AG09309 (cell line): ENCODE measurements around the gene PCLAF.
"Not testable (repeated sequence)": the region's sequence is repeated elsewhere in the genome, so short reads cannot be mapped to it uniquely, and the experiment has no call there.

ENCODE experiments used
- DNase-seq: peaks from one replicate; pipeline ENCODE4 v3.0.0-alpha.2; 2010; ENCODE audit warnings: low read depth
- H3K4me3 ChIP-seq: 2 replicates; pipeline ENCODE4 v1.5.1; 2011; ENCODE audit warnings: mild to moderate bottlenecking, low read depth, low read length, moderate library complexity; ENCODE audit not compliant: control insufficient read depth
- CTCF ChIP-seq: IDR thresholded peaks from 2 replicates; pipeline ENCODE4 v1.5.1; 2011; ENCODE audit warnings: mild to moderate bottlenecking, low read depth, low read length, inconsistent platforms; ENCODE audit not compliant: insufficient read depth, control insufficient read depth; ENCODE audit errors: missing control alignments

The PCLAF gene

DNA sequence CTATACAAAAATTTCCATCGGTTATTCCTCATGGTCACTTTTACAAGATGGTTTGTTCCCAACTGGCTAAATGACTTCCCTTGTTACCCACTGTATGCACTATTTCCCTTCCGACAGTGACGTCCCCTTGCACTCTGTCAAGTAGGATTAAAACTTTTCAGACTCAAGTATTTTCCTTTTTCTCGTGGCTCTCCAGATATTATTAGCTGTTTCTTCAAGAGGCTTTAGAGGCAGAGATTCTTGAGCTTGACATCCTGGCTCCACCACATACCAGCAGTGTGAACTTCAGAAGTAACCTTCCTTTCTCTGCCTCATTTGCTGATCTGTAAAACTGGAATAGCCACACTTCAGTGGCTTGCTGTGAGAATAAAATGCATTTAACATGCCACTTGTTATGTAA is 39.3 kb downstream of the PCLAF start:
- TF ChIP-seq CTCF: no peak
- no peak for DNase-seq
- no peak overlapping the region for H3K4me3 ChIP-seq

DNA sequence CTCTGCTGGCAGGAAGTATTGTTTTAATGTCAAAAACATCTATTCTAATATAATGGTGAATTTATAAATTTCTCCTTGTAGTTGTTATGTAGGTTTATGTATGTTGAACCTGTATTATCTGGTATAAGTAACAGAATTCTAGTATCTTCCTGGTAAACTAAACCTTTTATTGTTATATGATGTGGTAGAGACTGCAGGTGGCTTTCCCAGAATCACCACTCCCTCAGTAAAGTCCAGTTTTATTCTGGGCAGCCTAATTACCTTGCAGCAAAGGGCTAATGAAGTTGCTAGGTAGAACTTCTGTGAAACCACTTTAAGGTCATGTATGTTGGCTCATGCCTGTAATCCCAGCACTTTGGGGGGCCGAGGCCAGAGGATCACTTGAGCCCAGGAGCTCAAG is 40.9 kb downstream of the PCLAF start:
- no peak for TF ChIP-seq CTCF

DNA sequence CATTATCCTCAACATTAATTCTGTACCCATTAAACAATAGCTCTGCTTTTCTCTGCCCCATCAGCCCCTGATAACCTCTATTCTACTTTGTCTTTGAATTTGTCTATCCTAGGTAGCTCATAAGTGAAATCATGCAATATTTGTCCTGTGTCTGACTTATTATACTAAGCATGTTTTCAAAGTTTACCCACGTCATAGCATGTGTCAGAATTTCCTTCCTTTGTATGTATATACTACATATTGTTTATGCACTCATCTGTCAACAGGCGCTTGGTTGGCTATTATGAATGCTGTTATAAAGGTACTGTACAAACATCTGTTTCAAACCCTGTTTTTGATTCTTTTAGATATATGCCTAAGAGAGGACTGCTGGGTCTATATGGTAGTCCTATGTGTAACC is 43.5 kb downstream of the PCLAF start:
- H3K4me3 ChIP-seq: no peak overlapping the region

More for the DNA sequence above, 40.9 kb downstream of the PCLAF start:
- no peak overlapping the region for H3K4me3 ChIP-seq
- DNase-seq: no peak

DNA sequence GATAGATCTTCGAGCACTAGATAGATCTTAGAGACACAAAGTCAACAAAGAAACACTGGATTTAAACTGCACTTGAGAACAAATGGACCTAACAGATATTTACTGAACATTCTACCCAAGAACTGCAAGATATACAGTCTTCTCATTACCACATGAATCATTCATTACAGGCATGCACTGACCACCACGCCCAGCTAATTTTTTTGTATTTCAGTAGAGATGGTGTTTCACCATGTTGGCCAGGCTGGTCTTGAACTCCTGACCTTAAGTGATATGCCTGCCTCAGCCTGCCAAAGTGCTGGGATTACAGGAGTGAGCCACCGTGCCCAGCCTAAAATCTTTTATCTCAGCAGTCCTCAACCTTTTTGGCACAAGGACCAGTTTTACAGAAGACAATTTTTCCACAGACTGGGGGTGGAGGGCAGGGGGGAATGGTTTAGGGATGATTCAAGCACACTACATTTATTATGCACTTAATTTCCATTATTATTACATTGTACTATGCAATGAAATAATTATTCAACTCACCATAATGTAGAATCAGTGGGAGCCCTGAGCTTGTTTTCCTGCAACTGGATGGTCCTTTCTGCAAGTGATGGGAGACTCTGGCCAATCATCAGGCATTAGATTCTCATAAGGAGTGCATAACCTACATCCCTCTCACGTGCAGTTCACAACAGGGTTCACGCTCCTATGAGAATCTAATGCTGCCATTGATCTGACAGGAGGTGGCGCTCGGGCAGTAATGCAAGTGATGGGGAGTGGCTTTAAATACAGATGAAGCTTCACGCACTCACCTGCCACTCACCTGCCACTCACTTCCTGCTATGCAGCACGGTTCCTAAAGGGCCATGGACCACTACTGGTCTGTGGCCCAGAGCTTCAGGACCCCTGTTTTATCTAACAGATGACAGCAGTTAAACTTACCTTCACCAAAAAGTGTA is 47.0 kb downstream of the PCLAF start:
- no peak for DNase-seq
- no peak overlapping the region for H3K4me3 ChIP-seq
- TF ChIP-seq CTCF: no peak

More for the DNA sequence above, 43.5 kb downstream of the PCLAF start:
- DNase-seq: no peak
- no peak for TF ChIP-seq CTCF

- no peak overlapping the region for H3K4me3 ChIP-seq
- DNase-seq: no peak
- TF ChIP-seq CTCF: no peak
Observed at GRCh38 chr15:64333516-64333915, 47.7 kb downstream of the PCLAF start.

DNA sequence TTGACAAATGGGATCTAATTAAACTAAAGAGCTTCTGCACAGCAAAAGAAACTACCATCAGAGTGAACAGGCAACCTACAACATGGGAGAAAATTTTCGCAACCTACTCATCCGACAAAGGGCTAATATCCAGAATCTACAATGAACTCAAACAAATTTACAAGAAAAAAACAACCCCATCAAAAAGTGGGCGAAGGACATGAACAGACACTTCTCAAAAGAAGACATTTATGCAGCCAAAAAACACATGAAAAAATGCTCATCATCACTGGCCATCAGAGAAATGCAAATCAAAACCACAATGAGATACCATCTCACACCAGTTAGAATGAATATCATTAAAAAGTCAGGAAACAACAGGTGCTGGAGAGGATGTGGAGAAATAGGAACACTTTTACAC is 49.6 kb downstream of the PCLAF start:
- not testable (repeated sequence) for H3K4me3 ChIP-seq, DNase-seq

- H3K4me3 ChIP-seq, DNase-seq: not testable (repeated sequence)
Observed at GRCh38 chr15:64326975-64327374, 54.3 kb downstream of the PCLAF start.

DNA sequence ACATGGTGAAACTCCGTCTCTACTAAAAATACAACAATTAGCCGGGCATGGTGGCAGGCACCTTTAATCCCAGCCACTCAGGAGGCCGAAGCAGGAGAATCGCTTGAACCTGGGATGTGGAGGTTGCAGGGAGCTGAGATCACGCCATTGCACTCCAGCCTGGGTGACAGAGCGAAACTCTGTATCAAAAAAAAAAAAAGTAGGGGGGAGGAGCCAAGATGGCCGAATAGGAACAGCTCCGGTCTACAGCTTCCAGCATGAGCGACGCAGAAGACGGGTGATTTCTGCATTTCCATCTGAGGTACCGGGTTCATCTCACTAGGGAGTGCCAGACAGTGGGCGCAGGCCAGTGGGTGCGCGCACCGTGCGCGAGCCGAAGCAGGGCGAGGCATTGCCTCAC is 54.8 kb downstream of the PCLAF start:
- DNase-seq: not testable (repeated sequence)

More for the DNA sequence above, 54.8 kb downstream of the PCLAF start:
- not testable (repeated sequence) for H3K4me3 ChIP-seq
